HG02571 (cell line): Measurements from ENCODE around the gene SLC38A10.

ENCODE experiments used
- ATAC-seq: cut with Tn5 transposase; IDR thresholded peaks from one replicate; pipeline ENCODE4 v1.9.1; 2021; ENCODE audit warnings: mild to moderate bottlenecking, moderate library complexity; ENCODE audit not compliant: unreplicated experiment

Gene SLC38A10

GRCh38 chr17:81258292-81258691, 36.8 kb downstream of the SLC38A10 start:
- no peak for ATAC-seq

- ATAC-seq: no peak
Measured at GRCh38 chr17:81257533-81257932, 37.6 kb downstream of the SLC38A10 start.

GRCh38 chr17:81256616-81257015, 38.5 kb downstream of the SLC38A10 start:
- ATAC-seq: no peak

GRCh38 chr17:81254955-81255717, 40.0 kb downstream of the SLC38A10 start:
- no peak for ATAC-seq

- ATAC-seq: no peak
Measured at GRCh38 chr17:81253358-81254131, 41.6 kb downstream of the SLC38A10 start.

GRCh38 chr17:81252987-81253329, 42.1 kb downstream of the SLC38A10 start:
- ATAC-seq: no peak

GRCh38 chr17:81252326-81252986, 42.7 kb downstream of the SLC38A10 start:
- ATAC-seq: no peak

- no peak for ATAC-seq
Measured at GRCh38 chr17:81251709-81252301, 43.3 kb downstream of the SLC38A10 start.

- no peak for ATAC-seq
Measured at GRCh38 chr17:81251094-81251708, 43.9 kb downstream of the SLC38A10 start.

- no peak for ATAC-seq
Measured at GRCh38 chr17:81250286-81251093, 44.6 kb downstream of the SLC38A10 start.

- ATAC-seq: no peak
Measured at GRCh38 chr17:81249223-81250040, 45.7 kb downstream of the SLC38A10 start.

GRCh38 chr17:81248649-81249048, 46.5 kb downstream of the SLC38A10 start:
- no peak for ATAC-seq

GRCh38 chr17:81247339-81247990, 47.6 kb downstream of the SLC38A10 start:
- no peak for ATAC-seq

GRCh38 chr17:81246679-81247338, 48.3 kb downstream of the SLC38A10 start:
- ATAC-seq: no peak

- ATAC-seq: no peak
Measured at GRCh38 chr17:81246343-81246670, 48.8 kb downstream of the SLC38A10 start.

GRCh38 chr17:81245665-81246342, 49.3 kb downstream of the SLC38A10 start:
- no peak for ATAC-seq

GRCh38 chr17:81245024-81245664, 50.0 kb downstream of the SLC38A10 start:
- ATAC-seq: no peak
